ENCODE data around the gene APBB1. TPM values are rescaled to one million over a fixed set of nuclear protein-coding genes. Genes with fewer than 3 reads are reported as not detected.

The APBB1 gene
- total RNA-seq, 1 donor from 2014 or later: 1.8 TPM

DNA sequence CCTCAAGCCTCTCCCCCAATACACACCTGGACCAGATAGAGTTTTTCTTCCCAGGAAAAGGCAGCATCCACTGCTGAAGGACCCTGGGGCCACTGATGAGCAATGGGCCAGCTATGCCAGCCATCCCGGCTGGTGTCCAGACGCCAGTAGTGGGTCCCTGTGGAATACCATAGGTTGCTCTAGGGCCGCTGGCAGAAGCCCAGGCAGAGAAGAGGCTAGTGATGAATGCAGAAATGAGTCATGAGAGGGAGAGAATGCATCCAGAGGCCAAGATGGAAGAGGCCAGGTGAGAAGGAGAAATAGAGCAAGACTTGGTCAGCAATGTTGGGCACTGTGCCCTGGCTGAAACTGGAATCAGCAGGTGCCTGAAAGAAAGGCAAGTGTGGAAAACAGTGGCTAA, 13.0 kb upstream of the APBB1 start:
- Histone ChIP-seq H3K36me3 (ENCODE audit: control insufficient read depth, insufficient read depth, low read length) (no peaks in the 10 kb centered on the region), H3K4me3 (ENCODE audit: low read depth, low read length) (no peak overlapping the region), H3K27me3 (ENCODE audit: control insufficient read depth, insufficient read depth, low read length) (peaks cover 2% of the 10 kb centered on the region)
- TF ChIP-seq, protein P1, sequence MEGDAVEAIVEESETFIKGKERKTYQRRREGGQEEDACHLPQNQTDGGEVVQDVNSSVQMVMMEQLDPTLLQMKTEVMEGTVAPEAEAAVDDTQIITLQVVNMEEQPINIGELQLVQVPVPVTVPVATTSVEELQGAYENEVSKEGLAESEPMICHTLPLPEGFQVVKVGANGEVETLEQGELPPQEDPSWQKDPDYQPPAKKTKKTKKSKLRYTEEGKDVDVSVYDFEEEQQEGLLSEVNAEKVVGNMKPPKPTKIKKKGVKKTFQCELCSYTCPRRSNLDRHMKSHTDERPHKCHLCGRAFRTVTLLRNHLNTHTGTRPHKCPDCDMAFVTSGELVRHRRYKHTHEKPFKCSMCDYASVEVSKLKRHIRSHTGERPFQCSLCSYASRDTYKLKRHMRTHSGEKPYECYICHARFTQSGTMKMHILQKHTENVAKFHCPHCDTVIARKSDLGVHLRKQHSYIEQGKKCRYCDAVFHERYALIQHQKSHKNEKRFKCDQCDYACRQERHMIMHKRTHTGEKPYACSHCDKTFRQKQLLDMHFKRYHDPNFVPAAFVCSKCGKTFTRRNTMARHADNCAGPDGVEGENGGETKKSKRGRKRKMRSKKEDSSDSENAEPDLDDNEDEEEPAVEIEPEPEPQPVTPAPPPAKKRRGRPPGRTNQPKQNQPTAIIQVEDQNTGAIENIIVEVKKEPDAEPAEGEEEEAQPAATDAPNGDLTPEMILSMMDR (IDR thresholded peaks at IDR 0.05; ENCODE audit: insufficient read depth, low read length, severe bottlenecking): no peak
- DNase-seq (ENCODE audit: low read depth) (peak; percentile 69), FAIRE-seq (peak; percentile 43)

DNA sequence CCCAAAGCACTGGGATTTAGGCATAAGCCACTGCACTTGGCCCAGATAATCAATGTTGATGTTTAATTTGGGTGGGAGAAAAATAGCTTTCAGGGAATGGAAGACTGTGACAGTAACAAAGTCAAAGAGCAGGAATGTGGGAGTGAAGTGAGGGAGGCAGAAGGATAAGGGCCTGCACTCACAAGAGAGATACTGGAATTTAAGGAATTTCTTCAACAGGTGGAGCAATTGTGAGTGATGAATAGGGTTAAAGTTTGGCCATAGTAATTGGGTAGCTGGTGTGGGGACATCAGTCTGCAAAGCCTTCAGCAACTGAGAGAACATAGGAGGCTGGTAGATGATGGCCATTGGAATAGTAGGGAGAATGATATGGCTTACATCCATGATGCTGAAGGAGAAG, 8.6 kb upstream of the APBB1 start:
- H3K27me3 ChIP-seq (ENCODE audit: control insufficient read depth, insufficient read depth, low read length): peaks cover 4% of the 10 kb centered on the region
- DNase-seq (ENCODE audit: low read depth): no peak
- FAIRE-seq: no peak
- TF ChIP-seq, protein P1 (IDR thresholded peaks at IDR 0.05; ENCODE audit: insufficient read depth, low read length, severe bottlenecking): no peak
- H3K4me3 ChIP-seq (ENCODE audit: low read depth, low read length): no peak overlapping the region
- no peaks in the 10 kb centered on the region for H3K36me3 ChIP-seq (ENCODE audit: control insufficient read depth, insufficient read depth, low read length)

DNA sequence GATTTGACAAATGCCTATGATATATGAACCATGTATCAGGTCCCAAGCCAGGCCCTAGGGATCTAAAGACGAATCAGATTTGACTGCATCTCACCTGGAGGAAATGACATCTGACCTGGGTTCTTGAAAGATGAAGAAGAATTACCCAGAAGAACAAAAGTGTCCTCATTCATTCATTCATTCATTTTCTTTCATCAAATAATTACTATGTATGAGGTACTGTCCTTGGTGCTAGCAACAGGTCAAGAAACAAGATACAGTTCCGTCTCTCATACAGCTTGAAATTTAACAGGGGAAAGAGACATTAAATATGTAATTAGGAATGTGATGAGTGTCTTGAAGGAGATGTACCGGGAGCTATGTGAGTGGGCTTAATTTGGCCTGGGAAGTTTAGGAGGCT, 1.8 kb upstream of the APBB1 start:
- TF ChIP-seq, protein P1 (IDR thresholded peaks at IDR 0.05; ENCODE audit: insufficient read depth, low read length, severe bottlenecking): no peak
- DNase-seq (ENCODE audit: low read depth) (no peak), FAIRE-seq (no peak)
- H3K27me3 ChIP-seq (ENCODE audit: control insufficient read depth, insufficient read depth, low read length): peaks cover 6% of the 10 kb centered on the region
- H3K36me3 ChIP-seq (ENCODE audit: control insufficient read depth, insufficient read depth, low read length): no peaks in the 10 kb centered on the region
- H3K4me3 ChIP-seq (ENCODE audit: low read depth, low read length): no peak overlapping the region

DNA sequence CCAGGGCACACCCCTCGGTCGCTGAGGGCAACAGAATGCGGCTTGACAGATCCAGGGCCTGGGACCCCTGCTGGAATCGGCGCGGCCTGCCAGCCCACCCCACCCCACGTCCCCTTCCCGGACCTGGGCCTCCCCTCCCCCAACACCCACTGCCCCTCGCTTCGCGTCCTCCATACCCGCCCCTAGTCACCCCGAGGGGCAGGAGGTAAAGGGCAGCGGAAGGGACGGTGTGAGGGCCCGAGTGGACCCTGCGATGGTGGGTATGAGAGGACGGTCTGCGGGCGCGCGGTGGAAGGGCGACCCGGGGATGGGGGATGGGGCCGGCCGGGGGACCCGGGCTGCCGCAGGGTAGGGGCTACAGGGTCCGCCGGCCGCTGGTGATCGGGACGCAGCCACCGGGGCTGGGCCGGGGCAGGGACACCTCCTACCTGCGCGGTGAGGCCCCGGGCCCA, 311 bp downstream of the APBB1 start:
- Histone ChIP-seq H3K36me3 (ENCODE audit: control insufficient read depth, insufficient read depth, low read length) (no peaks in the 10 kb centered on the region), H3K4me3 (ENCODE audit: low read depth, low read length) (peak overlapping the region; percentile 56), H3K27me3 (ENCODE audit: control insufficient read depth, insufficient read depth, low read length) (peaks cover 6% of the 10 kb centered on the region)
- DNase-seq (ENCODE audit: low read depth) (no peak), FAIRE-seq (no peak)
- TF ChIP-seq, protein P1 (IDR thresholded peaks at IDR 0.05; ENCODE audit: insufficient read depth, low read length, severe bottlenecking): no peak

DNA sequence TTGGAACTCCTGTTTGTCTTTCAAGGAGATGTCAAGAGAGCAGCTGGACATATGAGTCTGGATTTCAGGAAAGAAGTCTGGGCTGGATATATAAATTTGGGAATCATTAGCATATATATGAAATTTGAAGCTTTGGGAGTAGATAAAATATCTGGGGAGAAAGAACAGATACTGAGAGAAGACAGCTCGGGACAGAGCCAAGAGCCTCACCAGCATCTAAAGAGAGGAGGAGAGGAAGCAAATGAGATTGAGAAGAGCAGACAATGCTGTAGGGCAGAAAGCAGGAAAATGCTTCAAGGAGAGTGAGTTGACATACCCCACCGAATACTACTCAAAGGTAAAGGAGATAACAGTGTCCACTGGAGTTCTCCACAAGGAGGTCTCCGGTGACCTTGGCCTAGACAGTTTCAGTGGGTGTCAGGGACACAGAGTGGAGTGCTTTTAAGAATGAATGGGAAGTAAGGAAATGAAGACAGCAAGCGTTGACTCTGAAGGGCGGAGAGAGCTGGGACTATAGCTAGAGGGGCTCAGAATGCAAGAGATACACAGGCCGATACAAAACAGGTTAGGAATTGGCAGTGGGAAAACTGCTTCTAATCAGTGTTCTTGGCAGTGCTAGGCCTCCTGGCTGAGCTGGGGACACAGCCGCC, 862 bp downstream of the APBB1 start:
- Histone ChIP-seq H3K36me3 (ENCODE audit: control insufficient read depth, insufficient read depth, low read length) (no peaks in the 10 kb centered on the region), H3K27me3 (ENCODE audit: control insufficient read depth, insufficient read depth, low read length) (peaks cover 6% of the 10 kb centered on the region), H3K4me3 (ENCODE audit: low read depth, low read length) (no peak overlapping the region)
- FAIRE-seq (no peak), DNase-seq (ENCODE audit: low read depth) (no peak)
- TF ChIP-seq, protein P1 (IDR thresholded peaks at IDR 0.05; ENCODE audit: insufficient read depth, low read length, severe bottlenecking): no peak

DNA sequence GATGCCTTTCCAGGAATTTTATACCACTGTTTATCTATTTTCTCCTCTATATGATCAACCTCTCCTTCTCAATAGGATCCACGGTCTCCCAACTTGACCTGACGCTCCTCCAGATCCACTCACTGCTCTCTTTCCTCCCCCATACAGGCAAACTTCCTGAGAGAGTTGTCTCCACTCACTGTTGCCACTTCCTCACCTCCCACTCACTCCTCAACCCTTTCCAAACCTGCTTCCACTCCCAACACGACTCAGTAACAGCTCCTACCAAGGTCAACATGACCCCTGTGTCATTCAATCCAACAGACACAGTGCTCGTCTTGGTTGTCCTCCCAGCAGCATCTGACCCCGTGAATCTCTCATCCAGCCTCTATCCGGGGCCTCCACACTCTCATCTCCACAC, 3.1 kb downstream of the APBB1 start:
- FAIRE-seq (peak; percentile 92), DNase-seq (ENCODE audit: low read depth) (no peak)
- Histone ChIP-seq H3K4me3 (ENCODE audit: low read depth, low read length) (no peak overlapping the region), H3K27me3 (ENCODE audit: control insufficient read depth, insufficient read depth, low read length) (peaks cover 4% of the 10 kb centered on the region), H3K36me3 (ENCODE audit: control insufficient read depth, insufficient read depth, low read length) (no peaks in the 10 kb centered on the region)
- TF ChIP-seq, protein P1 (IDR thresholded peaks at IDR 0.05; ENCODE audit: insufficient read depth, low read length, severe bottlenecking): no peak
